ENCODE measurements around the gene MYO9A.

- TF ChIP-seq CTCF (IDR thresholded peaks at IDR 0.05) (no peak), EZH2 (IDR thresholded peaks at IDR 0.05; ENCODE audit: borderline replicate concordance, insufficient read depth, low read depth, low read length, poor library complexity, severe bottlenecking) (no peak)
Measured at GRCh38 chr15:72153269-72154000, 35.5 kb upstream of the MYO9A start.

Measured in B cell (primary cell).